Measurements from ENCODE around the gene H2BK1.
A peak's percentile ranks its signal among the peaks of the same experiment; 100 is the strongest.

Gene H2BK1

DNA sequence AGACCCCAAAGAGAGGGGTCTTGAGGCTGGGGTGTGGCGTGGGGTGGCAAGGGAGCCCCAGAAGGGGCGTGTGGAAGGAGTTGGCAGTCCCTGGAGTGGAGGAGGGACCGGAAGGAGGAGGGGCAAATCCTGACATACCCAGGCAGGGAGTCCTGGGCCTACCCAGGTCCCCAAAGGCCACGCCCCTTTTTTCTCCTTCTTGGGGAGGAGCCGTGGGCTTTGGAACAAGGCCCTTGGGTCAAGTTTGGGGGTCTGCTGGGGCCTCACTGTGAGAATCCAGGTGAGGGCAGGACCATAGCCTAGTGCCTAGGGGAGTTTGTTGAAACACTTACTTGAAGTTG, 39.4 kb upstream of the H2BK1 start:
- no peak for DNase-seq (ENCODE audit: low read depth, low spot score)
- CTCF ChIA-PET, result interaction anchor here (1.1 kb wide), 1 partner anchor 33 kb away, joined by 3 read pairs; no protein-coding TSS in a partner anchor
- POLR2A ChIA-PET, result interaction anchor here (0.6 kb wide), 1 partner anchor 23 kb away, joined by 3 read pairs; no protein-coding TSS in a partner anchor
- TF ChIP-seq, protein P1, sequence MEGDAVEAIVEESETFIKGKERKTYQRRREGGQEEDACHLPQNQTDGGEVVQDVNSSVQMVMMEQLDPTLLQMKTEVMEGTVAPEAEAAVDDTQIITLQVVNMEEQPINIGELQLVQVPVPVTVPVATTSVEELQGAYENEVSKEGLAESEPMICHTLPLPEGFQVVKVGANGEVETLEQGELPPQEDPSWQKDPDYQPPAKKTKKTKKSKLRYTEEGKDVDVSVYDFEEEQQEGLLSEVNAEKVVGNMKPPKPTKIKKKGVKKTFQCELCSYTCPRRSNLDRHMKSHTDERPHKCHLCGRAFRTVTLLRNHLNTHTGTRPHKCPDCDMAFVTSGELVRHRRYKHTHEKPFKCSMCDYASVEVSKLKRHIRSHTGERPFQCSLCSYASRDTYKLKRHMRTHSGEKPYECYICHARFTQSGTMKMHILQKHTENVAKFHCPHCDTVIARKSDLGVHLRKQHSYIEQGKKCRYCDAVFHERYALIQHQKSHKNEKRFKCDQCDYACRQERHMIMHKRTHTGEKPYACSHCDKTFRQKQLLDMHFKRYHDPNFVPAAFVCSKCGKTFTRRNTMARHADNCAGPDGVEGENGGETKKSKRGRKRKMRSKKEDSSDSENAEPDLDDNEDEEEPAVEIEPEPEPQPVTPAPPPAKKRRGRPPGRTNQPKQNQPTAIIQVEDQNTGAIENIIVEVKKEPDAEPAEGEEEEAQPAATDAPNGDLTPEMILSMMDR (IDR thresholded peaks at IDR 0.05; ENCODE audit: insufficient read depth, low read length, missing control alignments), result no peak
- H3K4me3 ChIP-seq (ENCODE audit: low read depth, low read length), result peak overlapping the region; percentile 75

DNA sequence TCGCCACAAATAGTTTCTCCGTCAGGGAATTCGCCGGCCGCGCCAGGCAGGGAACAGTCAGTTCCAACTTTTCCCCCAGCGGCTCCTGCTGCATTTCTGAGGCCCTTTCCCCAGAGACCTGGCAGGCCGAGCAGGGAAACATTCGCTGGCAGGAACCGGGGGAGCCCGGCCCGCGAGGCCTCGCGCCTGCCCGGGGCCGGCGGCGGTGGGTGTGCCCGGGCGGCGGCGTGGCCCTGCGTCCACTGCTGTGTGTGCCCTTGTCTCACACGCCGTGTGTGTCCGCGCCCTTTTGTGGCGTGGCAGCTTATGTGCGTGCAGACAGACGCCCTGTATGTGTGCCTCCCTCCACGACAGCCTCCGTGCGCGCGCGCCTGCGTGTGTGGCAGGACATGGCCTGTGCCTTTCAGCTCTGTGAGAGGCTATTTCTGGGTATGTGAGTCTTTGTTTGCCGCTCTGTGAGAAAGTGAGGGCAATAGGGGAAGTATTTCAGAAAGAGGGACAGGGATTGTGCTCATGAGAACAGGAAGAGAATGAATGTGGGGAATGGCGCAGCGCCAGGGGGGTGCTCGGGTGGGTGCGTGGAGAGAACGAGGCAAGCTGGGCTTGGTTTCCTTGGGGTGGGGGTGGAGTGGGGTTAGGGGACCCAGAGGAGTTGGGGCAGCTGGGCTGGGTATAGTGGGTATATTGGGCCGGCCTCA, 38.9 kb upstream of the H2BK1 start:
- H3K4me3 ChIP-seq (ENCODE audit: low read depth, low read length), result peak overlapping the region; percentile 75
- ChIA-PET CTCF (interaction anchor here (1.1 kb wide), 1 partner anchor 33 kb away, joined by 3 read pairs; no protein-coding TSS in a partner anchor), POLR2A (interaction anchor here (0.8 kb wide), 1 partner anchor 17 kb away, joined by 3 read pairs; the partner anchor contains the start of gene CHPF2)
- DNase-seq (ENCODE audit: low read depth, low spot score), result no peak
- TF ChIP-seq, protein P1 (IDR thresholded peaks at IDR 0.05; ENCODE audit: insufficient read depth, low read length, missing control alignments), result no peak

DNA sequence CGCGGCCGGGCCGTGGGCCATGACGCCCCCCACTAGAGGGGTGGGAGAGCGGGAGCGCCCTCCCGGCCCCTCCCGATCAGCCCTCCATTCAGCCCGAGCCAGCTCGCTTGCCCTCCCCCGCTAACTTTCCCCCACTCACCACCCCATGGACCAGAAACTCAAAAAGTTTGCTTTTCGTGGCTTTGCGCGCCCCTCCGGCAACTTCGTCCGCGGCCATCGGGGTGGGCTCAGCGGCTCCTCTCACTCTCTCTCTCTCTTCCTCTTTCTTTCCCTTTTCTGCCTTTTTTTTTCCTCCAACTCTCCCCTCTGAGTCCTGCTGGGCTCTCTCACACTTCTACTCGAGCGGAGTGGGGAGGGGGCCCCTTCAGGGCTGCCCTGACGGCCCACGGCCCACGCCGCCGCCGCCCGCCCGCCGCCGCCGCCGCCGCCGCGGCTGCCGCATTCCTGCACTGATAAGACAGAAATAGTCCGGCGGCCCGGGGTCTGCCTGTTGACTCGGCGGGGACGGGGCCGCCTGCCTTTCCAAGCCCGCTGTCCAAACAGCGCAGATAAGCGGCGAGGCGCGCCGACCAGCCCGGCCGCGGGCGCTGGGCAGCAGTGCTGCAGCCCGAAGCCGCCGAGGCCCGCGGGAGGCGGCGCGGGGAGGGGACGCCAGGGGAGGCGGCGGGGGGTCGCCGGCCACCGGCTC, 38.2 kb upstream of the H2BK1 start, which contains the start of gene SMARCD3:
SMARCD3 (minus strand) TSS at position 349 of the 688 bp plus-strand sequence; CDS start at position 217, 132 bp downstream.
- no peak for DNase-seq (ENCODE audit: low read depth, low spot score)
- ChIA-PET CTCF (interaction anchor here (0.6 to 9.7 kb wide), 5 partner anchors 9 to 124 kb away, joined by 3 to 130 read pairs (median 7); partner anchors contain the start of genes ABCF2 and CHPF2), POLR2A (interaction anchor here (0.8 to 1.9 kb wide), 3 partner anchors 16 to 30 kb away, joined by 3 to 8 read pairs (median 3); partner anchors contain the start of genes ABCF2 and CHPF2)

DNA sequence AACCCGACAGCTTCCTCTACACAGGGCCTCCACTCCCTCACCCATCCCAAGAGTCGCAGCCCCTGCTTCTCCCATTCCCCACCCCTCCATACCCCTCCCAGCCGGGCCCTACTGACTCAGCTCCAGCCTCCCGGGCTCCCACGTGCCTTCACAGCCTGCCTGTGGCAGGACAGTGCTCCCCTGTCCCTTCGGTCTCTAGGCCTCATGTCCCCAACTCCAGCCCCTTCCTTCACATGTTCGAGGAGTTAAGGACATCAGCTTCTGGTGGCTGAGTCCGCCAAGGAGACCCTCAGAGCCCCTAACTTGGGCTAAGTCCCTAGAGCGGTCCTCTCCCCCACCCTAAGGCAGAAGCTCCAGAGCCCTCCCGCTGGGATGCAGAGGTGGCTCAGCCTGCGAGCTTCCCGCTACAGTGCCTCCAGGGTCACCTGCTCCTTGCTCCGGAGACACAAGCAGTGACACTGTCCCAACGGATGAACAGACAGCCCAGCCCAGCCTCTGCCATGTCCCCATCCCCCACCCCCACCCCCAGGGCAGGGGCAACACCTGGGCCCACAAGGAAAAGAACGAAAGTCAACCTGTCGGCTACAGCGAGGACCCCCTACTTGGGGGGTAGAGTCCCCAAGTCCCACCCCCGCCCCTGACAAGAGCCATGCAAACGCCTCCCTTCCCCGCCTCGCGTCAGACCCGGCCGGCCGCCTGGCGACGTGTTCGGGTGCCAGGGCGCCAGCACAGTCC, 37.5 kb upstream of the H2BK1 start:
- peak overlapping the region; percentile 75 for H3K4me3 ChIP-seq (ENCODE audit: low read depth, low read length)
- TF ChIP-seq, protein P1 (IDR thresholded peaks at IDR 0.05; ENCODE audit: insufficient read depth, low read length, missing control alignments), result no peak
- POLR2A ChIA-PET, result interaction anchor here (0.6 to 1.9 kb wide), 6 partner anchors 15 to 777 kb away, joined by 3 to 8 read pairs (median 4); partner anchors contain the start of genes ABCF2 and CHPF2
- no peak for DNase-seq (ENCODE audit: low read depth, low spot score)
- CTCF ChIA-PET, result interaction anchor here (0.6 to 9.7 kb wide), 10 partner anchors 8 to 123 kb away, joined by 3 to 130 read pairs (median 4); partner anchors contain the start of genes ABCF2 and CHPF2

More for the DNA sequence above, 38.2 kb upstream of the H2BK1 start, which contains the start of gene SMARCD3:
- TF ChIP-seq, protein P1 (IDR thresholded peaks at IDR 0.05; ENCODE audit: insufficient read depth, low read length, missing control alignments), result no peak
- peak within 1 kb of the TSS; percentile 75 for H3K4me3 ChIP-seq (ENCODE audit: low read depth, low read length)

DNA sequence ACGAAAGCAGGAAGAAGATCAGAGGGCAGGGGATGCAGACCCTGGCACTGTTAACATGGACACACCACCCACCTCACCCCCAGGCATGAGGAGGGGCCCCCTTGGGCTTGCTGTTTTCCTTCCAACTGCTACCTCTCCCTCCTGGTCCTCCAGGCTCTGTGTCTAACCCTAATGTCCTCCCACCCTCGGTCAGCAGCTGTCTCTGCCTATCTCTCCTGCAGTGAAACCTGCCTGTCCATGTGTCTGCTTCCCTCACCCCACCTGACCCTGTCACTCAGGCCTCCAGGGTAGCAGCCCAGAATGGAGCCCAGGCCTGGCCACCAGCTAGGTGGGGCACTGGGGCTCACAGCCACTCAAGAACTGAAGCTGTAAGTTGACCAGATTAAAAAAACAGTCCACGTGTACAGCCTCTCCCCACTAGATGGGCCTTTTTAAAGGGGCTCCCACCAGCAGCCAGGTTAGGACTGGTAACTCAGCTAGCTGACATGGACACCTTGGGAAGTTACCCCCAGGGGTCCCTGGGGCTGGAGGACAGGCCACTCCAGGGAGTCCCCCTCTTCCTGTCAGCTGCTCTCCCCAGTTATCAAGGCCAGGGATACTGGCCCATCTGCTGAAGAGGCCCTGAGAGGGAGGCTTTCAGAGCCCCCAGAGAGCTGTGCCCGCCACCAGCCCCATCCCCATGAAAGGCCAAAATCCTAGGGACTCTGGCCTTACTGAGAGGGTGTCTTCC, 36.7 kb upstream of the H2BK1 start:
- DNase-seq (ENCODE audit: low read depth, low spot score), result no peak
- ChIA-PET POLR2A (interaction anchor here (0.7 to 1.9 kb wide), 4 partner anchors 14 to 123 kb away, joined by 3 to 8 read pairs (median 4); partner anchors contain the start of genes ABCF2 and CHPF2), CTCF (interaction anchor here (0.7 to 9.7 kb wide), 11 partner anchors 9 to 123 kb away, joined by 3 to 130 read pairs (median 5); partner anchors contain the start of genes ABCF2 and CHPF2)
- H3K4me3 ChIP-seq (ENCODE audit: low read depth, low read length), result peak overlapping the region; percentile 75
- TF ChIP-seq, protein P1 (IDR thresholded peaks at IDR 0.05; ENCODE audit: insufficient read depth, low read length, missing control alignments), result no peak

Measured in AG04449 (cell line).